Left renal pelvis (tissue), 4 donors: Measurements from ENCODE around the gene RIMBP3C. TPM values are rescaled to one million over a fixed set of nuclear protein-coding genes. Genes with fewer than 3 reads are reported as not detected.
"Not testable (repeated sequence)": the region's sequence is repeated elsewhere in the genome, so short reads cannot be mapped to it uniquely, and the experiment has no call there.

ENCODE experiments used
- DNase-seq, 4 donors: peaks; one replicate each; pipeline ENCODE4 v3.0.0-alpha.2; 2013; ENCODE audit warnings: low read depth in 4 of 4, low spot score in 3 of 4
- polyA plus RNA-seq, 4 donors: library from polyadenylated mRNA; unstranded; fragments of 120-200 nt; gene quantifications; one replicate each; pipeline ENCODE4 v1.2.1, GENCODE V29; 2013; ENCODE audit not compliant: insufficient read length in 4 of 4

Gene RIMBP3C
- polyA plus RNA-seq, 4 donors = 0.27 to 0.50 (median 0.40) TPM

- no peak for DNase-seq
Observed at GRCh38 chr22:21573750-21574494, 22.7 kb upstream of the RIMBP3C start.

- no peak for DNase-seq
Observed at GRCh38 chr22:21573293-21573734, 22.1 kb upstream of the RIMBP3C start.

GRCh38 chr22:21571679-21572078 is 20.4 kb upstream of the RIMBP3C start:
- DNase-seq = no peak

- DNase-seq = no peak
Observed at GRCh38 chr22:21570398-21570797, 19.1 kb upstream of the RIMBP3C start.

GRCh38 chr22:21569459-21570170 is 18.4 kb upstream of the RIMBP3C start:
- DNase-seq = no peak

GRCh38 chr22:21569076-21569427 is 17.8 kb upstream of the RIMBP3C start:
- not testable (repeated sequence) for DNase-seq

- DNase-seq = no peak
Observed at GRCh38 chr22:21568347-21569075, 17.2 kb upstream of the RIMBP3C start.

GRCh38 chr22:21567456-21568346 is 16.4 kb upstream of the RIMBP3C start, which contains the start of gene UBE2L3:
Gene UBE2L3, plus strand, starts transcription at chr22:21567714. Its CDS starts 31 bp downstream, at chr22:21567745.
- DNase-seq = peak; percentile 57 to 70 (median 66)

GRCh38 chr22:21564411-21564810 is 13.2 kb upstream of the RIMBP3C start:
- no peak for DNase-seq

GRCh38 chr22:21563912-21564311 is 12.7 kb upstream of the RIMBP3C start:
- no peak for DNase-seq

- not testable (repeated sequence) for DNase-seq
Observed at GRCh38 chr22:21560657-21561056, 9.4 kb upstream of the RIMBP3C start.

GRCh38 chr22:21559345-21560125 is 8.3 kb upstream of the RIMBP3C start:
- not testable (repeated sequence) for DNase-seq

- not testable (repeated sequence) for DNase-seq
Observed at GRCh38 chr22:21550678-21551047, 598 bp downstream of the RIMBP3C start.

- not testable (repeated sequence) for DNase-seq
Observed at GRCh38 chr22:21550008-21550677, 1.1 kb downstream of the RIMBP3C start.

GRCh38 chr22:21549558-21549957 is 1.7 kb downstream of the RIMBP3C start:
- DNase-seq = not testable (repeated sequence)

GRCh38 chr22:21544432-21545322 is 6.6 kb downstream of the RIMBP3C start:
- not testable (repeated sequence) for DNase-seq

GRCh38 chr22:21539862-21540261 is 11.4 kb downstream of the RIMBP3C start:
- not testable (repeated sequence) for DNase-seq
